ENCODE results near the gene SLC14A1. TPM values are rescaled to one million over a fixed set of nuclear protein-coding genes. Genes with fewer than 3 reads are reported as not detected.

SLC14A1 gene
- total RNA-seq (2021) (not detected in 2 replicates), Bru-seq, nascent RNA (not detected), BruChase-seq, experiment 1, labeled RNA remaining after a 2-hour chase (not detected), BruChase-seq, experiment 2, labeled RNA remaining after a 6-hour chase (not detected)
- long read RNA-seq: 0 reads

DNA sequence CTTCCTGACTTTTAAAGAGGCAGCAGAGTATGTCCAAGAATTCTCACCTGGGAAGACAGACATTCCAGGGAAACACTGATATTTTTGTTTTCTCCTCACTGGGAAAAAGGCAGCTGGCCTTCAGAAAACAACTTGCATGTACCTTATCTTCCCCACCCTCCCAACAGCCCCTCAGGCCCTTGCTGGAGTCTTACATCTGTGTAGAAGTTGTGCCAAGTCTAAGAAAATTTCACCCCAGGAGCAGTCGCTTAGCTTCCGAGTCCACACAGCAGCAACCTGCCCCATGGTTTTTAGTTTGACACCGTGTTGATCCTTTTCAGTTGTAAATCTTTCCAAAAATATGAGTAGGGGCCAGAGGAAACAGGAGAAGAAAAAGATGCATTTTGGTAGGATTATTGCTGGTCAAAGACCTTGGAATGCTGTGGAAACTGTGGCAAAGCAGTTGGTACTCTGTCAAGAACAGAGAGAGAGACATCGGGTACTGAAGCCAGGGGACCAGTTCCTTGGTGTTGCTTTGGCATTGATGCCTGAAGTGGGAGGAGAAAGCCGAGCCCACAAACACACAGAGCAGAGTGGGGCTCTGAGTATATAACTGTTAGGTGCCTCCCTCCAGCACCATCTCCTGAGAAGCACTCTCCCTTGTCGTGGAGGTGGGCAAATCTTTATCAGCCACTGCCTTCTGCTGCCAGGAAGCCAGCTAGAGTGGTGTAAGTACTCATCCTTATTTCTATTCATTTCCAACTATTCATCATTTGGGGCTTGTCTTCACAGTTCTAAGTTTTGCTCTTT lies at the start of gene SLC14A1:
Gene SLC14A1 (plus strand): TSS at position 615 of the 789 bp plus-strand sequence. CDS start 6,140 bp downstream, outside the sequence.
- DNase-seq: no peak
- TF ChIP-seq, protein P1, sequence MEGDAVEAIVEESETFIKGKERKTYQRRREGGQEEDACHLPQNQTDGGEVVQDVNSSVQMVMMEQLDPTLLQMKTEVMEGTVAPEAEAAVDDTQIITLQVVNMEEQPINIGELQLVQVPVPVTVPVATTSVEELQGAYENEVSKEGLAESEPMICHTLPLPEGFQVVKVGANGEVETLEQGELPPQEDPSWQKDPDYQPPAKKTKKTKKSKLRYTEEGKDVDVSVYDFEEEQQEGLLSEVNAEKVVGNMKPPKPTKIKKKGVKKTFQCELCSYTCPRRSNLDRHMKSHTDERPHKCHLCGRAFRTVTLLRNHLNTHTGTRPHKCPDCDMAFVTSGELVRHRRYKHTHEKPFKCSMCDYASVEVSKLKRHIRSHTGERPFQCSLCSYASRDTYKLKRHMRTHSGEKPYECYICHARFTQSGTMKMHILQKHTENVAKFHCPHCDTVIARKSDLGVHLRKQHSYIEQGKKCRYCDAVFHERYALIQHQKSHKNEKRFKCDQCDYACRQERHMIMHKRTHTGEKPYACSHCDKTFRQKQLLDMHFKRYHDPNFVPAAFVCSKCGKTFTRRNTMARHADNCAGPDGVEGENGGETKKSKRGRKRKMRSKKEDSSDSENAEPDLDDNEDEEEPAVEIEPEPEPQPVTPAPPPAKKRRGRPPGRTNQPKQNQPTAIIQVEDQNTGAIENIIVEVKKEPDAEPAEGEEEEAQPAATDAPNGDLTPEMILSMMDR (conservative IDR thresholded peaks at IDR 0.05): no peak
- no peaks in the 10 kb centered on the region for H3K36me3 ChIP-seq (ENCODE audit: low read depth)
- no TSS peak for BruUV-seq (replicated peaks)
- no peaks in the 10 kb centered on the region for H3F3A ChIP-seq (ENCODE audit: insufficient read depth, low read depth)
- no peaks in the 10 kb centered on the region for H3K27me3 ChIP-seq (ENCODE audit: insufficient read depth, low read depth)
- no peak within 1 kb of the TSS for H3K27ac ChIP-seq
- ChIA-PET CTCF (interaction anchor here (1.0 kb wide), 1 partner anchor 156 kb away, joined by 5 read pairs; no protein-coding TSS in a partner anchor), POLR2A (ENCODE audit: unreplicated experiment) (no interaction called here)
- no peaks in the 10 kb centered on the region for H3K9me2 ChIP-seq (ENCODE audit: insufficient read depth)
- intact Hi-C loops (cut with micrococcal nuclease; ENCODE audit: unreplicated experiment): loop anchor here (1.0 to 2.0 kb wide), 3 partner anchors 69 to 157 kb away; no protein-coding TSS in a partner anchor
- H3K4me1 ChIP-seq (replicated peaks; ENCODE audit: insufficient read depth): peaks cover 5% of the 10 kb centered on the region; the same call in 1 of the 2 replicates
- no peaks in the 10 kb centered on the region for H3K9me3 ChIP-seq (ENCODE audit: insufficient read depth, low read depth)
- H2AFZ ChIP-seq: no peak within 1 kb of the TSS
- H4K20me1 ChIP-seq (ENCODE audit: insufficient read depth): no peaks in the 10 kb centered on the region
- H3K4me3 ChIP-seq: no peak within 1 kb of the TSS
- H3K79me2 ChIP-seq (ENCODE audit: low read depth): no peaks in the 10 kb centered on the region
- no peak within 1 kb of the TSS for H3K4me2 ChIP-seq

DNA sequence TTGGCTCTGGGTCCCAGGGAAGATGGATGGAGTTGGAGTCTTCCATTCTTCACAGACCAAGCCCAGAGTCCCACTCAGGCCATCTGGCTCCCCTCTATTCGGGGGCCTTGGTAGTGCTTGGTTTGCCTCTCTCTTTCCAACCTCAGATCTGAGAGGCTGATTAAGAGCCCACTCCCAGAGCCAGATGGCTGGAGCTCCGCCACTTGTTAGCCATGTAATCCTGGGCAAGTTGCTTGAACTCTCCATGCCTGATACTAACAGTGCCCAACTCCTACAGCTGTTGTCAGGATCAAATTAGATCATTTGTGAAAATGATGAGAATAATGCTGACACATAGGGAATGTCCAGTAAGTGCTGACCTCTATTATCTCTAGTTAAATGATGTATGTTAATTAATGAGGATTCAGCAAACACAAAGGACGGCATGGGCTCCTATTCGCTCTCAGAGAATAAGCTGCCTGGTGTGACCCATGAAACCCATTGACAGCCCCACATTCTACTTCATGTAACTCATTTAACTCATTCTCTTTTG lies 46.6 kb upstream of the SLC14A1 start:
- no peak for TF ChIP-seq EZH2 (IDR thresholded peaks at IDR 0.05; ENCODE audit: low read depth)
- TF ChIP-seq, protein P1 (conservative IDR thresholded peaks at IDR 0.05): no peak
- POLR2A ChIA-PET (ENCODE audit: unreplicated experiment): no interaction called here
- Histone ChIP-seq H3K9me3 (ENCODE audit: insufficient read depth, low read depth) (no peaks in the 10 kb centered on the region), H2AFZ (no peak overlapping the region), H3K4me2 (no peak overlapping the region), H3K4me1 (replicated peaks; ENCODE audit: insufficient read depth) (no peaks in the 10 kb centered on the region), H3K9me2 (ENCODE audit: insufficient read depth) (no peaks in the 10 kb centered on the region), H3K27me3 (ENCODE audit: insufficient read depth, low read depth) (no peaks in the 10 kb centered on the region), H3K27ac (no peak overlapping the region), H3K36me3 (ENCODE audit: low read depth) (no peaks in the 10 kb centered on the region), H3K79me2 (ENCODE audit: low read depth) (no peaks in the 10 kb centered on the region), H4K20me1 (ENCODE audit: insufficient read depth) (no peaks in the 10 kb centered on the region), H3K4me3 (no peak overlapping the region), H3F3A (ENCODE audit: insufficient read depth, low read depth) (no peaks in the 10 kb centered on the region)
- DNase-seq: no peak
- intact Hi-C loops (cut with micrococcal nuclease; ENCODE audit: unreplicated experiment): no loop called here
- CTCF ChIA-PET: no interaction called here
- no TSS peak for BruUV-seq (replicated peaks)

DNA sequence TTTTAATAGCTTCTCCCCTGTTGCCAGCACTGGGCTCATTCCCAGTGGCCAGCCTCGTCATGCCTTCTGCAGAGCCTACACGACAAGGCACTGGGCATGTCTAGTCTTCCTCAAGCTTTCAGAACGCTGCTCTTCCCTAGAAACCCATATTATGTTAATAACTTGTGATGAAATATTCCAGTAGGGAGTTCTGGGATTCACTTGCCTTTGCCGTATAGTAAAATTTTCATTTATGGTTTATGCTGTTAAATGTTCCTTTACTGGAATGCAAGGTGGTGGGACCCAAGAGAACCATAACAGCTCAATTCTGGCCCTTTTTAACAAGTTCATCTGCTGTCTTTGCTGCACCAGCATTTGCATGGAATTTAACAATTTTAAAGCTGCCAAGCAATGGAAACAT lies 45.5 kb upstream of the SLC14A1 start:
- Histone ChIP-seq H3K4me2 (no peak overlapping the region), H3K27me3 (ENCODE audit: insufficient read depth, low read depth) (no peaks in the 10 kb centered on the region), H3F3A (ENCODE audit: insufficient read depth, low read depth) (no peaks in the 10 kb centered on the region), H3K4me1 (replicated peaks; ENCODE audit: insufficient read depth) (no peaks in the 10 kb centered on the region), H3K27ac (no peak overlapping the region), H3K36me3 (ENCODE audit: low read depth) (no peaks in the 10 kb centered on the region), H4K20me1 (ENCODE audit: insufficient read depth) (no peaks in the 10 kb centered on the region), H3K9me2 (ENCODE audit: insufficient read depth) (no peaks in the 10 kb centered on the region), H2AFZ (no peak overlapping the region), H3K9me3 (ENCODE audit: insufficient read depth, low read depth) (no peaks in the 10 kb centered on the region), H3K4me3 (no peak overlapping the region), H3K79me2 (ENCODE audit: low read depth) (no peaks in the 10 kb centered on the region)
- BruUV-seq (replicated peaks): no TSS peak
- no peak for DNase-seq
- CTCF ChIA-PET: no interaction called here
- intact Hi-C loops (cut with micrococcal nuclease; ENCODE audit: unreplicated experiment): no loop called here
- TF ChIP-seq EZH2 (IDR thresholded peaks at IDR 0.05; ENCODE audit: low read depth): no peak
- TF ChIP-seq, protein P1 (conservative IDR thresholded peaks at IDR 0.05): no peak
- POLR2A ChIA-PET (ENCODE audit: unreplicated experiment): no interaction called here
